Measurements from ENCODE around the gene ENPP6. TPM values are rescaled to one million over a fixed set of nuclear protein-coding genes. Genes with fewer than 3 reads are reported as not detected.

Gene ENPP6
- total RNA-seq, 1 experiment from 2014 or later, result not detected

- Histone ChIP-seq H3K4me3 (ENCODE audit: low read depth, low read length) (no peak overlapping the region), H3K36me3 (ENCODE audit: control insufficient read depth, insufficient read depth, low read length) (no peaks in the 10 kb centered on the region), H3K4me1 (no peaks in the 10 kb centered on the region), H3K9me3 (no peaks in the 10 kb centered on the region), H3K27me3 (replicated peaks; ENCODE audit: control insufficient read depth, insufficient read depth, low read length) (no peaks in the 10 kb centered on the region)
- ChIA-PET CTCF (interaction anchor here (0.6 to 0.7 kb wide), 2 partner anchors 17 to 317 kb away, joined by 3 to 5 read pairs; no protein-coding TSS in a partner anchor), POLR2A (no interaction called here)
- no peak for TF ChIP-seq CTCF (IDR thresholded peaks at IDR 0.05; ENCODE audit: insufficient read depth in 1 of 2, low read depth in 1 of 2, low read length in 1 of 2, severe bottlenecking in 1 of 2, unreplicated experiment in 1 of 2)
- H3K4me1 Mint-ChIP-seq (ENCODE audit: low read depth, unreplicated experiment), result no peaks in the 10 kb centered on the region
- H3K4me3 Mint-ChIP-seq (ENCODE audit: unreplicated experiment), result no peak overlapping the region
- BruUV-seq (replicated peaks), result no TSS peak
- peaks cover 11% of the 10 kb centered on the region for H3K27me3 Mint-ChIP-seq (ENCODE audit: insufficient read depth, unreplicated experiment)
- no peaks in the 10 kb centered on the region for H3K36me3 Mint-ChIP-seq (ENCODE audit: insufficient read depth, unreplicated experiment)
- no peak overlapping the region for H3K27ac Mint-ChIP-seq (ENCODE audit: unreplicated experiment)
- intact Hi-C loops (cut with micrococcal nuclease; ENCODE audit: unreplicated experiment), result no loop called here
- DNase-seq, result no peak
- H3K9me3 Mint-ChIP-seq (ENCODE audit: unreplicated experiment), result no peaks in the 10 kb centered on the region
Observed at GRCh38 chr4:184148738-184149637, 68.7 kb downstream of the ENPP6 start.

DNA sequence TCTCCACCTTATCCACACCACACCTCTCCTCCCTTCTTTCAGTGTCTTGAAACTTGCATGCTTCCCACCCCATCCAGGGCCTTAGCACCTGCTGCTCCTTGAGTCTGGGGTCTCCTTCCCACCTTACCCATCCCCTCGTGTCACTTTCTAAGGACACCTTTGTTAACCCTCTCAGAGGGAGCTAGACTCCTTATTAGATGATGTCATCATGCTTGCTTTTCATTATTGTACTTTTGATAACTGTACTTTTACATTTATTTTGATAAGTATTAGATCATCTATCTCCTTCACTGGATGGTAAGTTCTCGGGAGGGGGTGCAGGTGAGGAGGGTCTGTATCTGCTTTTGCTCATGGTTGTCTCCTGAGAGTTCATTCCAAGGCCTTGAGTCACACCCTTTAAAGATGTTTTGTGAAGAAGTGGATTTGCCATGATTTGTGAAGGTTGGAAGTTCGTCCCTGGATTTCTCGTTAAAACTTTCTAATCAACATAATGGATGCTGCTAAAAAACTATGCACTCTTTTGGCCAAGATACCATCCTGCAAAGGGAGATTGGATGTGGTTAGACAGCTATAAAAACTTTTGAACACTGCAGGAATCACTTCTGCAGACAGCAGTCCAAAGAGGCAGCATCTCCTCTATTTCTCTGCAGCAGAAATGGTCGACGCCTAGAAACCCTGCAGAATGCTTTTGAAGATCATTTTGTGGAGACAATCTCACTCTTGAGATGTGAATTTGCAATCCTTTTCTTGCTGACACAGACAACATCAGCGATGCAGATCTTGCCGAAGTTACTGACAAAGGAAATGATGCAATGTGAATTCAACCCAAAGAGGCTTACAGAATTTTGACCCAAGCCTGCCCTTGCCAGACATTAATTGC is 69.6 kb downstream of the ENPP6 start:
- H3K4me3 Mint-ChIP-seq (ENCODE audit: unreplicated experiment), result no peak overlapping the region
- H3K4me1 Mint-ChIP-seq (ENCODE audit: low read depth, unreplicated experiment), result no peaks in the 10 kb centered on the region
- Histone ChIP-seq H3K27me3 (replicated peaks; ENCODE audit: control insufficient read depth, insufficient read depth, low read length) (no peaks in the 10 kb centered on the region), H3K36me3 (ENCODE audit: control insufficient read depth, insufficient read depth, low read length) (no peaks in the 10 kb centered on the region), H3K4me3 (ENCODE audit: low read depth, low read length) (no peak overlapping the region), H3K9me3 (no peaks in the 10 kb centered on the region), H3K4me1 (no peaks in the 10 kb centered on the region)
- no TSS peak for BruUV-seq (replicated peaks)
- TF ChIP-seq CTCF (IDR thresholded peaks at IDR 0.05; ENCODE audit: insufficient read depth in 1 of 2, low read depth in 1 of 2, low read length in 1 of 2, severe bottlenecking in 1 of 2, unreplicated experiment in 1 of 2), result no peak
- no peak for DNase-seq
- H3K9me3 Mint-ChIP-seq (ENCODE audit: unreplicated experiment), result no peaks in the 10 kb centered on the region
- ChIA-PET POLR2A (no interaction called here), CTCF (interaction anchor here (0.6 to 0.7 kb wide), 3 partner anchors 9 to 317 kb away, joined by 3 to 5 read pairs (median 4); no protein-coding TSS in a partner anchor)
- intact Hi-C loops (cut with micrococcal nuclease; ENCODE audit: unreplicated experiment), result no loop called here
- no peaks in the 10 kb centered on the region for H3K36me3 Mint-ChIP-seq (ENCODE audit: insufficient read depth, unreplicated experiment)
- H3K27me3 Mint-ChIP-seq (ENCODE audit: insufficient read depth, unreplicated experiment), result peaks cover 11% of the 10 kb centered on the region
- no peak overlapping the region for H3K27ac Mint-ChIP-seq (ENCODE audit: unreplicated experiment)

GRCh38 chr4:184146951-184147350 is 70.7 kb downstream of the ENPP6 start:
- H3K27me3 Mint-ChIP-seq (ENCODE audit: insufficient read depth, unreplicated experiment), result peaks cover 8% of the 10 kb centered on the region
- no peaks in the 10 kb centered on the region for H3K36me3 ChIP-seq (ENCODE audit: control insufficient read depth, insufficient read depth, low read length)
- no peak for TF ChIP-seq CTCF (IDR thresholded peaks at IDR 0.05; ENCODE audit: insufficient read depth in 1 of 2, low read depth in 1 of 2, low read length in 1 of 2, severe bottlenecking in 1 of 2, unreplicated experiment in 1 of 2)
- no TSS peak for BruUV-seq (replicated peaks)
- CTCF ChIA-PET, result interaction anchor here (0.7 kb wide), 1 partner anchor 95 kb away, joined by 3 read pairs; no protein-coding TSS in a partner anchor
- no peaks in the 10 kb centered on the region for H3K27me3 ChIP-seq (replicated peaks; ENCODE audit: control insufficient read depth, insufficient read depth, low read length)
- H3K9me3 Mint-ChIP-seq (ENCODE audit: unreplicated experiment), result no peaks in the 10 kb centered on the region
- no peaks in the 10 kb centered on the region for H3K4me1 Mint-ChIP-seq (ENCODE audit: low read depth, unreplicated experiment)
- POLR2A ChIA-PET, result no interaction called here
- no peak for DNase-seq
- H3K4me3 Mint-ChIP-seq (ENCODE audit: unreplicated experiment), result no peak overlapping the region
- intact Hi-C loops (cut with micrococcal nuclease; ENCODE audit: unreplicated experiment), result no loop called here
- no peak overlapping the region for H3K4me3 ChIP-seq (ENCODE audit: low read depth, low read length)
- H3K9me3 ChIP-seq, result no peaks in the 10 kb centered on the region
- H3K36me3 Mint-ChIP-seq (ENCODE audit: insufficient read depth, unreplicated experiment), result no peaks in the 10 kb centered on the region
- no peak overlapping the region for H3K27ac Mint-ChIP-seq (ENCODE audit: unreplicated experiment)
- H3K4me1 ChIP-seq, result no peaks in the 10 kb centered on the region
